Fibroblast of mammary gland (primary cell): ENCODE measurements around the gene F12.

Source experiments
- DNase-seq: peaks from one replicate; pipeline ENCODE4 v3.0.0-alpha.2; 2010; ENCODE audit warnings: low read depth
- H3K4me3 ChIP-seq: 2 replicates; pipeline ENCODE4 v1.5.1; 2011; ENCODE audit warnings: low read depth, mild to moderate bottlenecking, low read length, moderate library complexity; ENCODE audit not compliant: control insufficient read depth
- CTCF ChIP-seq: conservative IDR thresholded peaks from 2 replicates; pipeline ENCODE4 v1.5.1; 2011; ENCODE audit warnings: low read depth, low read length, inconsistent platforms; ENCODE audit not compliant: control insufficient read depth, insufficient read depth

Gene F12

GRCh38 chr5:177366528-177367322 is 42.6 kb downstream of the F12 start:
- peak; percentile 73 for DNase-seq
- peak overlapping the region; percentile 42 for H3K4me3 ChIP-seq

GRCh38 chr5:177365845-177366527 is 43.4 kb downstream of the F12 start:
- no peak for DNase-seq
- TF ChIP-seq CTCF: no peak
- no peak overlapping the region for H3K4me3 ChIP-seq

More at GRCh38 chr5:177366528-177367322, 42.6 kb downstream of the F12 start:
- no peak for TF ChIP-seq CTCF

GRCh38 chr5:177364159-177364962 is 45.0 kb downstream of the F12 start:
- no peak overlapping the region for H3K4me3 ChIP-seq
- no peak for TF ChIP-seq CTCF
- DNase-seq: peak; percentile 41

GRCh38 chr5:177363565-177363964 is 45.8 kb downstream of the F12 start:
- H3K4me3 ChIP-seq: peak overlapping the region; percentile 9
- DNase-seq: no peak
- TF ChIP-seq CTCF: no peak

GRCh38 chr5:177362610-177363507 is 46.5 kb downstream of the F12 start:
- no peak for TF ChIP-seq CTCF
- DNase-seq: no peak
- H3K4me3 ChIP-seq: peak overlapping the region; percentile 40

GRCh38 chr5:177362292-177362609 is 47.1 kb downstream of the F12 start:
- H3K4me3 ChIP-seq: no peak overlapping the region
- no peak for DNase-seq
- no peak for TF ChIP-seq CTCF
